Mesothelial cell of epicardium (in vitro differentiated cells): ENCODE measurements around the gene PACSIN1. TPM values are rescaled to one million over a fixed set of nuclear protein-coding genes. Genes with fewer than 3 reads are reported as not detected.

Experiments used
- DNase-seq, 2 experiments: peaks; one replicate each; pipeline ENCODE4 v3.0.0; 2021; ENCODE audit warnings: low spot score in 2 of 2; ENCODE audit not compliant: unreplicated experiment in 2 of 2
- H3K27ac Mint-ChIP-seq: 2 replicates; pipeline ENCODE4 v1.8.0; 2021; ENCODE audit warnings: mixed read lengths
- H3K27me3 Mint-ChIP-seq: 2 replicates; pipeline ENCODE4 v1.8.0; 2021; ENCODE audit warnings: low read depth, mixed read lengths
- H3K36me3 Mint-ChIP-seq: 2 replicates; pipeline ENCODE4 v1.8.0; 2021; ENCODE audit warnings: mixed read lengths
- H3K4me1 Mint-ChIP-seq: 2 replicates; pipeline ENCODE4 v1.8.0; 2021; ENCODE audit warnings: mixed read lengths
- H3K4me3 Mint-ChIP-seq: 2 replicates; pipeline ENCODE4 v1.8.0; 2021; ENCODE audit warnings: mild to moderate bottlenecking, moderate library complexity, mixed read lengths
- H3K9me3 Mint-ChIP-seq: 2 replicates; pipeline ENCODE4 v1.8.0; 2021; ENCODE audit warnings: mixed read lengths
- CTCF ChIP-seq: fragments of 200-600 bp; sonication (generic); IDR thresholded peaks from one replicate; pipeline ENCODE4 v1.5.0; 2021; ENCODE audit warnings: antibody characterized with exemption; ENCODE audit not compliant: unreplicated experiment
- total RNA-seq: library from RNA; stranded (reverse); gene quantifications from 3 replicates; pipeline ENCODE4 v1.2.1, GENCODE V29; 2021

Gene PACSIN1
- total RNA-seq, 1 donor from 2014 or later: 3.3 TPM

- H3K27me3 Mint-ChIP-seq: peaks cover 8% of the 10 kb centered on the region
- H3K4me3 Mint-ChIP-seq: no peak overlapping the region
- no peaks in the 10 kb centered on the region for H3K36me3 Mint-ChIP-seq
- no peak overlapping the region for H3K27ac Mint-ChIP-seq
- H3K9me3 Mint-ChIP-seq: no peaks in the 10 kb centered on the region
- no peak for DNase-seq
- TF ChIP-seq CTCF: no peak
- peaks cover 14% of the 10 kb centered on the region for H3K4me1 Mint-ChIP-seq
These were observed 4.9 kb upstream of the PACSIN1 start for GRCh38 chr6:34460796-34461507.

GRCh38 chr6:34462010-34462409, 3.9 kb upstream of the PACSIN1 start:
- H3K36me3 Mint-ChIP-seq: no peaks in the 10 kb centered on the region
- no peak for TF ChIP-seq CTCF
- no peak overlapping the region for H3K4me3 Mint-ChIP-seq
- H3K27me3 Mint-ChIP-seq: peaks cover 8% of the 10 kb centered on the region
- peaks cover 14% of the 10 kb centered on the region for H3K4me1 Mint-ChIP-seq
- no peak for DNase-seq
- H3K27ac Mint-ChIP-seq: no peak overlapping the region
- H3K9me3 Mint-ChIP-seq: no peaks in the 10 kb centered on the region

- DNase-seq: no peak
- H3K4me3 Mint-ChIP-seq: peak overlapping the region; percentile 5
These were observed 3.3 kb upstream of the PACSIN1 start for GRCh38 chr6:34462551-34462971.

GRCh38 chr6:34463299-34463698, 2.6 kb upstream of the PACSIN1 start:
- TF ChIP-seq CTCF: no peak
- Mint-ChIP-seq H3K27ac (no peak overlapping the region), H3K9me3 (no peaks in the 10 kb centered on the region), H3K4me1 (peaks cover 14% of the 10 kb centered on the region), H3K27me3 (peaks cover 8% of the 10 kb centered on the region), H3K4me3 (no peak overlapping the region), H3K36me3 (no peaks in the 10 kb centered on the region)
- no peak for DNase-seq

More at GRCh38 chr6:34462551-34462971, 3.3 kb upstream of the PACSIN1 start:
- TF ChIP-seq CTCF: no peak
- Mint-ChIP-seq H3K27me3 (peaks cover 8% of the 10 kb centered on the region), H3K4me1 (peaks cover 14% of the 10 kb centered on the region), H3K27ac (peak overlapping the region; percentile 43), H3K9me3 (no peaks in the 10 kb centered on the region), H3K36me3 (no peaks in the 10 kb centered on the region)

- Mint-ChIP-seq H3K9me3 (no peaks in the 10 kb centered on the region), H3K4me1 (peaks cover 14% of the 10 kb centered on the region), H3K4me3 (no peak overlapping the region), H3K27ac (no peak overlapping the region), H3K36me3 (no peaks in the 10 kb centered on the region), H3K27me3 (peaks cover 8% of the 10 kb centered on the region)
- no peak for TF ChIP-seq CTCF
- no peak for DNase-seq
These were observed 2.0 kb upstream of the PACSIN1 start for GRCh38 chr6:34463849-34464248.
